GM21717 (cell line): ENCODE data around the gene IDI2.
"Not testable (repeated sequence)": the region's sequence is repeated elsewhere in the genome, so short reads cannot be mapped to it uniquely, and the experiment has no call there.

Experiments
- ATAC-seq: cut with Tn5 transposase; IDR thresholded peaks from one replicate; pipeline ENCODE4 v1.9.1; 2021; ENCODE audit warnings: mild to moderate bottlenecking, moderate library complexity; ENCODE audit not compliant: unreplicated experiment

Gene IDI2

DNA sequence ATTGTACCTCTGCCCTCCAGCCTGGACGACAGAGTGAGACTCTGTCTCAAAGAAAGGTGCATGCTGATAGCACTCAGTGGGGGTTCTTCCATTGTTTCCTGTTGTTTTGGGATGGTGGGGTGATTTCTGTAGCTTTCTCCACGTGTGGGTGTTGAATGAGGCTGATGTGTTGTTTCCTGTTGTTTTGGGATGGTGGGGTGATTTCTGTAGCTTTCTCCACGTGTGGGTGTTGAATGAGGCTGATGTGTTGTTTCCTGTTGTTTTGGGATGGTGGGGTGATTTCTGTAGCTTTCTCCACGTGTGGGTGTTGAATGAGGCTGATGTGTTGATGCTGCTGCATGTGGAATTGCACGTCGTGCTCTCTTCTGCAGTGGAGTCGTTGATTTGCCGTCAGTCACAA is 15.7 kb downstream of the IDI2 start:
- not testable (repeated sequence) for ATAC-seq

DNA sequence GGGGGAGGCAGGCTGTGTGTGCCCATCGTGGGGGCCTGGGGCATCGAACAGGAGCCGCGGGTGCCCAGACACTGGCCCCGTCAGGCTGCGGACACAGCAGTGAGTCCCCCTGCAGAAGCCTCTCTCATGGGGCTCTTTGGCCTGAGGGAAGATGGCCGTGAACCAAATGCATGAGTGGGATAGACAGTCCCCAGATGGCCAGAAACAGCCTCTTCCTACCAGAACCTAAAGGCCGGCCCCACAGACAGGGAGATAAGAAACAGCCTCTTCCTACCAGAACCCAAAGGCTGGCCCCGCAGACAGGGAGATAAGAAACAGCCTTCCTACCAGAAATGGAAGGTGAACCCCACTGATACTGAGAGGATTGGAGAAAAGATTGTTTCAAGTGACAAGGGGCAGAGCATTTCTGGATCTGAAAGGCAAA is 16.6 kb downstream of the IDI2 start:
- ATAC-seq, result no peak

DNA sequence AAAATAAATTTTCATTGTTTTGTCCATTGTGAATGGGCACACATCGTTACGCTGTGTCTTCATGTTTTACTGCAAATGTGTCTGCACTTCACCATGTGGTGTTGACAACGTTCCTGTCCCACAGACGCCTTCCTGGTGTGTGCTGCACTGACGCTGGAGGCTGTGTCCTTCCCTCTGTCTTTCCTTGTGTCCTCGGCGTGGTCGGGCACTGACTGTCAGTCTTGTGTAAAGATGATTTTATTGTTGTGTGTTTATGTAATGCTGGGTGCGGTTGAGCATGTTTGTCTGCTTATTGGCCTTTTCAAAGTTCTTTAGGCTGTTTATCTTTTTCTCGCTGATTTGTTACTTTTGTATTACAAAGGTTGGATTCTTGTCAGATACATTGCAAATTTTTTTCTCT is 18.1 kb downstream of the IDI2 start:
- ATAC-seq, result no peak

DNA sequence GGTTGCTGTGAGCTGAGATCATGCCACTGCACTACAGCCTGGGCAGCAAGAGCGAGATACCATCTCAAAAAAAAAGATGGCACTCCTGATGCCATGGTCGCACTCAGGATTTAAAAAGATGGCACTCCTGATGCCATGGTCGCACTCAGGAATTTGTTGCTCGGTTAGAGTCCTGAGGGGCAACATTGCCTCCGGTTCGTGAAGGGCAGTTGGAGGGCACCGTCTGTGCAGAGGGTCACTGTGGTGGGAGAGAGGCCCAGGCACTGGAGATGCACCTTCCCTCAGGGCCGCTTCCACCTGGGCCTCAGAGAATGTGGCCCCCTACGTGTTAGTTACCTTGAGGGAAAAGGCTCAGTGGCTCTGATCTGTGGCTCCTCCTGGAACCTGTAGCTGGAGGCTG is 19.1 kb downstream of the IDI2 start:
- ATAC-seq, result no peak

DNA sequence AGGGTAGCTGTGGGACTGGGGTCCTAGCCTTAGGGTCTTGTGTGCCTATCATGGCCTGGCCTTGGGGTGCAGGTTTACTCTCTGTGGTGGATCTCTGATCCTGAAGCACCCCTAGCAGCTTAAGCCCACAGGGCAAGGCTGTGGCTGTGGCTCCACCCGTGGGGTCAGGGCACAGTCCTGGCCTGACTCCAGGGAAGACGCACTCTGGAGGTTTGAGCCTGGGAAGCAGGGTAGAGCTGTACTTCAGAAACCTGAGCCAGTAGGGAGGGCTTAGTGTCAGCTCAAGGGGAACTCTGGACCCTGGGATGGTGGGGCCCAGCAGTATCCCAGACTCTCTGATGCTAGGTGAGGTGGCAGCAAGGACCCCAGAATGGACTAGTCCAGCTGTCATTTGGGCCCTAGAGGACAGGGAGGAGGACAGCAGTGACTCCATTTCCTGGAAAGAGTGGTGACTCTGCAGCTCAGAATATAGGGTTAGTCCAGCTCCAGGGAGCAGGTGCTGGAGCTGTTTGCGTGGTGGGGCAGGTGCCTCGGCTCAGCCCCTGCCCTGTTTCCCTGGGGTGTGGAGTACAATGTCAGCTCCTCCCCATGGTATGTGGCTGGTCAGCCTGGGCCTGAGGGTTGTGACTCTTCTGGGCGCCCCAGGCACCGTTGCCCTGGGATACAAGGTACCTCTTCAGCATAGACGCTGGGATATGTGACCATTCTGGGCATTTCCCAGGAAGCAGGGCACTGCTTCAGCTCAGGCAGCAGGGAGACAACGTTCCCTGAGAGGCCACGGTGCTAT is 21.6 kb downstream of the IDI2 start:
- no peak for ATAC-seq

DNA sequence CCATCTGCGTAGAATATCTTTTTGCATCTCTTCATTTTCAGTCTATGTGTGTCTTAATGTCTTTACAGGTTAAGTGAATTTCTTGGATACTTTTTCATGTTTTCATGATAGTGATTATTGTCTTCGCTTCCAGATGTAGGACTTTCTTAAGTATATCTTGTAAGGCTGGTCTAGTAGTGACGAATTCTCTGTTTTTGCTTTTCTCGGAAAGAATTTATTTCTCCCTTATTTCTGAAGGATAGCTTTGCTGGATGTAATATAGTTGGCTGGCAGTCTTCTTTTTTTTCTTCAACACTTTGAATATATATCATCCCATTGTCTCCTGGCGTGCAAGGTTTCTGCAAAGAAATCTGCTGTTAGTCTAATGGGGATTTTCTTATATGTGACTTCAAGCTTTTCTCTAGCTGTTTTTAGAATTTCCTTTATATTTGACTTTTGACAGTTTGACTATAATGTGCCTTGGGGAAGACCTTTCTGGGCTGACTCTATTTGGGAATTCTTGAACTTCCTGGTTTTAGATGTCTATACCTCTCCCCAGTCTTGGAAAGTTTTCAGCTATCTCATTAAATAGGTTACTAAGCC is 23.1 kb downstream of the IDI2 start:
- no peak for ATAC-seq

DNA sequence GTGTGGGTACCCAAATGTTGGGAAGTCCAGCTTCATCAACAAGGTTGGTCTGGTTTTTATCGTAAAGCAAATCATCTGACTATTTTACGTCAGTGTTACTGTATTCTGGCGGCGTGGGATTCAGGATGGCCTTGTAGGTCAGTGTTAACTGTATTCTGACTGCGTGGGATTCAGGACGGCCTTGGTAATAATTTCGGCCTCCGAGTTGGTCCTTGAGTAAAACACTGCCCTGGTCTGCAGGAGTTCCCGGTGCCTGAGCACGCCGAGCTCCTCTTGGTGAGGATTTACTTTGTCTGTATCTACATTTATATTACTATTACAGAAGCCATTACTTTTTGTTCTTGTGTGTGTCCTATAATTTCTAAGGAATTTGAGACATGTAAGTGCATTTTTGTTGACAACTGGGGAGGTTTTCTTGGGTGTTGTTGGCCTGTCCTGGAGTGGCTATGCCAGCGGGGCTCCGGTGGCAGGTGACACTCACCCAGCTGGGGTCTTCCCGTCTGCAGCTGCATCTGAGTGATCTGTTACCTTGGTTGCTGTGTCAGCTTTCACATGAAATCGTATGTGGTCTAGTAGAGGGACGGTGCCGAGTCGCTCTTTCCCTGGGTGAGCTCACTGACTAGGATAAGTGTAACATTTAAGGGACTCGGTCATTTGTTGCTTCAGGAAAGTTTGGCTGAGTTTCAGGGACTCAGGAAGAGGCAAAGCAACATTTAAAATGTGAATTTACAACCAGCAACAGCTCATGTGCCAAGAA is 28.2 kb downstream of the IDI2 start:
- no peak for ATAC-seq

DNA sequence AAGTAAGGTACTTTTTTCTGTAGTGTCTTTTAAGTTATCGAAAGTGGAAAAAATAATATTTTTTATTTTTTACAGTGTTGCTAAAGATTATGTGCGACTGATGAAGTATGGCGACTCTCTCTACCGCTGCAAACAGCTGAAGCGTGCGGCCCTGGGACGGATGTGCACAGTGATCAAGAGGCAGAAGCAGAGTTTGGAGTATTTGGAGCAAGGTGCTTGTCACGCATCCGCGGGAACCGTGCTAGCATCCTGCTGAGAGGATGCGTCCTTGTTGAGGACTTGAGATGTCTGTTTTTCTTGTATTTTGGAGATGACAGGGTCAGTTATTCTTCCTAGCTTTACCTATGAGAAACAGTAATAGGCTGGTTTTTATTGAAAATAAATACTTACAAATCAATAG is 29.6 kb downstream of the IDI2 start:
- ATAC-seq, result no peak

DNA sequence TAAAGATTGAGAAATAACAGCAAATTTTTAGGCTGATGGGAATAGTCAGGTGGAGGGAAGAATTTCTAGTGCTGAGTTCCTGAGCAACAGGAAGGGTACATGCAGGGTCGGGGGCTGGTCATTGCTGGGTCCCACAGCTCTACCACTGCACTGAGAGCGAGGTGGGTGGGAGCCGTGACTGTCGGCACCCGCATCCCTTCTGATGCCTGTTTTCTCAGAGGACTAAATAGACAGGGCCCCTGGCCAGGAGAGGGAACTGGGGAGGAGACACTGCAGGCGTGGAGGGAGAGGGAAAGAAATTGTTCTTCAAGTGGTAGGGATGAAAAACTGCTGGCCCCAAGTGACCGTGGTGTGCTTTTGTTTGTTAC is 30.1 kb downstream of the IDI2 start:
- ATAC-seq, result no peak

DNA sequence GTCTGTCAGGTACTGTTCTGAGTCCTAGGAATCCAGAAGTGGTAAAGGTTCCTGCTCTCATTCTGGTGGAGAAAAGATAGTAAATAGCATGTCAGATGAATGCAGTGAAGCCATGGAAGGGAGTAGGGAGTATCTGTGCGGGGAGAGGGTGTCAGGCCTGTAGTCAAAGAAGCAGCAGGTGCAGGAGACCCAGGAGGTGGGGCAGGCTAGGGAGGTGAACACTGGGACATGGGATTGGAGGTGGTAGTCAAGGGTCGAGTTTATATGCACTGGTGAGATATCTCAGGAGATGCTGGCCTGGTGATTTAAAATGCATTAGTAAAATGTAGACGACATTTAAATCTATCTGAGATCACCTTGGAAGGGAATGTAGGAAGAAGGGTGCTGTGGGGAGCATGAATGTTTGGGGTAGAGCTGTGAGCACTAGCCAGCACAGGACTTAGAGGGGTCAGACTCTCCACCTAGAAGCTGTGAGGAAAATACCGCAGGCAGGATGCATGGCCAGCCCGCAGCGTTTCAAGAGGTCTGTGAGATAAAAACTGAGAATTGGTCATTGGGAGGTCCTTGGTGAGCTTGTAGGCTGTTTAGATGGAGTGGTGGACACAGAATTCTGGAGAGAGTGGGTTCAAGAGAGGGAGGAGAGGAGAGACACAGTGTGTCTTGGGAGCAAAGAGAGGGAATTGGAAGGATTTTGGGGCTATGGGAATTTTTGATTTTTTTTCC is 30.7 kb downstream of the IDI2 start:
- ATAC-seq, result no peak

DNA sequence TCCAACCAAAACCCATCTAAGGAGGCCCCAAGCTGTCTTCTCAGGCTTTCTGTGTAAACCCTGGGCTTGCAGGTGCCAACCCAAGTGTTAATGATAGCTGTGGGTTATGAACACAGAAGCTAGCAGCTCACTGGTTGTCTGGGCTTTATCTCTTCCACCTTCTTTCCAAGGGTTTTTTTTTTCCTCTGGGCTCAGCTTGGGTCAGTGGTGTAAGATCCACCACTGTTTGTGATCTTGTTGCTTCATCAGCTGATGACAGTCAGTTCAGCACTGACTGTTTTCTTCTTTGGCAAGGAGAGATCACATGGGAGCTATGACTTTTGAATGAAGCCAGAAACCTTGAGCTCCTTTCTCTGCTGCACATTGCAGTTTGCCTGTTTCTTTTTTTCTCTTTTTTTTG is 32.8 kb downstream of the IDI2 start:
- ATAC-seq, result no peak

DNA sequence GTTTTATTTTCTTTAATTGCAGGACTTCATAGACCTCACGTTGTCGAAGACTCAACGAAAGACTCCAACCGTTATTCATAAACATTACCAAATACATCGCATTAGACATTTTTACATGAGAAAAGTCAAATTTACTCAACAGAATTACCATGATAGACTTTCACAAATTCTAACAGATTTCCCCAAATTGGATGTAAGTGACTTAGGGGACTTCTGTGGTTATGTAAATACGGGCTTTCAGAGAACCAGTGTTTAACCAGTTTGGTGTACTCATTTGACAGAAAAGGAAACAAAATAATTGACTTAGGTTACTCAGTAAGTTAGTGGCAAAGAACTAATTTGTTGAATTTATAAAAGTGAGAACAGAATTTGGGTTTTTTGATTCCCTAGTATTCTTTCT is 33.2 kb downstream of the IDI2 start:
- no peak for ATAC-seq

DNA sequence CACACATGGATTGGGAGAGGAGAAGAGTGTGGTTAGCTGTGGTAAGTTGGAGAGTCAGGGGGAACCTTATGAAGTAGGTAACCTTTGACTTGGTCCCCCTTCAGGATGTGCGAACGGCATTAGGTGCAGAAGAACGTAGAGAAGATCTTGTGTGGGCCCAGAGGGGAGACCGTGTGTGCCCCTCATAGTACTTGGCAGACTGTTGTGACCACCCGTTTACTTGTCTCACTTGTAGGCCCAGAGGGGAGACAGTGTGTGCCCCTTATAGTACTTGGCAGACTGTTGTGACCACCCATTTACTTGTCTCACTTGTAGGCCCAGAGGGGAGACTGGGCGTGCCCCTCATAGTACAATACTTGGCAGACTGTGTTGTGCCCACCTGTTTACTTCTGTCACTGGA is 34.9 kb downstream of the IDI2 start:
- ATAC-seq, result no peak

DNA sequence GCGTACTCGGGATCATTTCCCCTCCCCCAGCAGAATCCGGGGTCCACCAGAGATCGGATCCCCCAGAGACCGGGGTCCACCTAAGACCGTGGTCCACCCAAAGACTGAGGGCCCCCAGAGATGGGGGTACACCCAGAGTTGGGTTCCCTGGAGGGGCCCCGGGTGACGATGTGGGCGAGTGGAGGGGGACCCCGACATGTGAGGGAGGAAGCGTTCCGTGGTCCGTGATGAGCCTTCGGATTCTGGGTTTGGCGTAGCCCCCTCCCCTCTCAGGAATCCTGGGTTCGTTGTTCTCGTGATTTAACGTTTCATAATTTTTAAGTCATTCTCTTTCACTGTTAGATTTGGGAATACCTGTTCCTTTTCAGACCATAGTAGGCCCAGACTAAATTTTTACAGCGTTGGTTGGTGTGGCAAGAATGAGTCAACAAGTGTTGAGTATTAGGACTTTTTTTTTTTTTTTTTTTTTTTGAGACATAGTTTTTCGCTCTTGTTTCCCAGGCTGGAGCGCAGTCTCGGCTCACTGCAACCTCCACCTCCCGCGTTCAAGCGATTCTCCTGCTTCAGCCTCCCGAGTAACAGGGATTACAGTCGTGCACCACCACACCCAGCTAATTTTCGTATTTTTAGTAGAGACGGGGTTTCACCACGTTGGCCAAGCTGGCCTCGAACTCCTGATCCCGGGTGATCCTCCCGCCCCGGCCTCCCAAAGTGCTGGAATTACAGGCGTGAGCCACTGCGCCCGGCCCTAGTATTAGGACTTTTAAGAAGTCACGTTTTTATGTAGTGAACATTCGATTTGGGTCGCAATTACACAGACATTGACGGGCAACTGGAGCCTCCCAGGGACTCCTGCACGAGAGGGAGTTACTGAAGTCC is 36.8 kb downstream of the IDI2 start:
- ATAC-seq, result peak; percentile 14

DNA sequence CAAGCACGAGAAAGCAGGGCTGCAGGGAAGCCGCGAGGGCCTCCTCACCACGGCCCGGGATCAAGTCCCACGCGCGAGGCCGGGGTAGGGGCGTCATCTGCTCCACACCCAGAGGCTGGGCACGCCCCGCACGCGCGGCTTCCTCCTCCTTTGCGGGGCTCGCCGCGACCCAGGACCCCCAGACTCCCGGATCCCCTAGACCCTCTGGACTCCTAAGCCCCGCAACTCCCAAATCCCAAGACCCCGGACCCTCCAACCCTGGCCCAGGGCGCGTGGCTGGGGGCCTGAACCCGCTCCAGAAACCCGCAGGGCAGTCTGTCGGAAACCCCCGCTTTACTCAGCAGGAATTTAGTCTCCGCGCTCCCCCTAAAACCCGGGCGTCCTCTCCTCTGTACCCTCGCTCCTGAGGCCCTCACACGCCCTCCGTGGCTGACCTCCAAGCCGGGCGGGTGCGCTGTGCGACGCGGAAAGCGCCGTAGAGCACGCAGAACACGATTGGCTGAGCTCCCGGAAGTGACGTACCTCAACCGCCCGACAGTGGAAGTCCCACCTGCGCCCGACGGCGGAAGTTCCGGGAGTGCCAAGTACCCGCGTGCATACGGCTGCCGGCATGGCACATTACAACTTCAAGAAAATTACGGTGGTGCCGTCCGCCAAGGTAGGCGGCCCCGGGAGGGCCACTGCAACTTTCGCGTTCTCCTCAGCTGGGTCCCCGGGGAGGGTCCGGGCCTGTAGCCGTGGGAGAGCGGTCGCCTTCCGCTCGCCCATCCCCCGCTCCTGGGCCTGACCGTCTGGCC is 37.6 kb downstream of the IDI2 start, which contains the start of gene GTPBP4:
TSS of gene GTPBP4 (plus strand) at position 565 of the 797 bp plus-strand sequence. CDS start at position 611, 46 bp downstream.
- ATAC-seq, result peak; percentile 96

DNA sequence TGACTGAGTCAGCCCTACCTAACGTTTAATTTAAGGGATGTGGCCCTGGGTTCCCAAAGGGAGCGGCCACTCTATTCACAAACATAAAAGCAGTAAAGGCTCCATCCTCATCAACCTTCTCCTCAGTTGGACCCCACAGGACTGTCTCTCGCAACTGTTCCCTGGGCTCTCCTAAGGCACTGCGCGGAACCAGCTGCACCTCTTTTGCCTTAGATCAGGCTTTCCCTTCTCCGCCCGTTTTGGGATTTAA is 38.1 kb downstream of the IDI2 start:
- ATAC-seq, result peak; percentile 5

DNA sequence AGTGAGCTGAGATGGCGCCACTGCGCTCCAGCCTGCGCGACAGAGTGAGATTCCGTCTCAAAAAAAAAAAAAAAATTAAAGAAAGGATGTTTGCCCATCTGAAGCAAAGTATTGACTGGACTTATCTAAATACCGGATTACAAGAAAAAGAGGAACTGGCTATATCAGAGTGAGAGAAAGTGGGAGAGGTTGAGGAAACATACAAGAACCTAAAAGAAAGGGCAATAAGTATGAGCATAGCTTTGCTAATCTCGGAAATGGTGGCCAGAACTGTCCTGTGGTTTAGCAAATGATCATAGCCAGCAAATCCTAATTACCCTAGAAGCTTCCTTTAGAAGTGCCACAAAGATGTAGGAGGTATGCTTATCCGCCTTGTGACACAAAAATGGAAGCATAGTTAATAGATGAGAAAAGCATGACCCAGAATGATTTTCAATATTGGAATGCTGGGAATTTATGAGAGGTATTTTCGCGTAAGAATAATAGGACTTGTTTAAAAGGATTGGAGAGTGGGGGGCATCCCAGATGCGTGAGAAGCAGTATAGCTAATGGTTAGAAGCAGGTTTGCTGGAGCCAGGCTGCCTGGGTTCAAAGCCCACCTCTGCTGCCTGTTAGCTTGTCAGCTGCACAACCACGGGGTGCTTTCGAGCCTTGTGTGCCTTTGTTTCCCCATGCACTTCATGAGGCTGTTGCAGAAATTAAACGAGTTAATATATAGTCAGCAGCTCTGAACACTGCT is 38.6 kb downstream of the IDI2 start:
- ATAC-seq, result no peak

DNA sequence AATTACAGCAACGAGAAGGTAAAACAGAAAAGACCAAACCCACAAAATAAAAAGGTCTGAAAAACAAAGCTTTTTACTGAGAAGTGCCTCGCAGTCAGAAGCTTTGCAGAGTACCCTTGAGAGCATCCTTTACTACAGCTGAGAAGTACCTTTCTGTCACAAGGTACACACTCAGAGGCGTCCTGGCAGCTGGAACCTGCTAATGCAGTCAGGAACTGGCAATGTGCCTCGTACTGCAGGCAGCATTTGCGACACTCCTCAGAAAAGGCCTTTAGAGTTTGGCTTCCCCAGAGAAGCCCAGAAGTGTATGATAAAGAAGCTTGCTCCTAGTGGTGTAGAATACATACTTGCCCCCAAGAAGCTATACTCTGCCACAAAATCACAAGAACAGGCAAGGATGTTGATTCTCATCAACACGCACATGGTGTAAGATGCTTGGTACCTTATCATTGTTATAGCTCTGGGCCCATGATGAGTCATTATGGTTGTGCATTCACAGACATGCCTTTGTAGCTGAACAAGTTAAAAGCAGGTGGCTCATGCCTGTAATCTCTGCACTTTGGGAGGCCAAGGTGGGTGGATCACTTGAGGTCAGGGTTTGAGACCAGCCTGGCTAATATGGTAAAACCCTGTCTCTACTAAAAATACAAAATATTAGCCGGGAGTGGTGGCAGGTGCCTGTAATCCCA is 39.4 kb downstream of the IDI2 start:
- ATAC-seq, result no peak

DNA sequence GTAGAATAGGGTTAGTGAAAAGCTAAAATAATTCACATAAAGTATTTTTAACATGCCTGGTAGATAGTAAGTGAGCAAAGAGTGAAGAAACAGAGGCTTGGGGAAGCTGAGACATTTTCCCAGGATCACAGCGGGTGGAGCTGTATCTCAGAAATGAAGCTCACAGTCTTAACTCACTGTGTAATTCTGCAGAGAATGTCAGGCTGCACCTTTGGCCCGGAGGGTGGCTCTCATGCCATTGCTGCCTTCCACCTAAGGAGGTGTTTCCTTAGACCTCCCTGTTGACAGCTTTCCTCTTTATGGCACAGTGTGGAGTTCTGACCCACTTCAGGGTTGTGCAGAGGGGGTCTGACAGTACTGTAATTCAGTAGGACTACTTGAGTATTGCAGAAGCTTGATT is 40.3 kb downstream of the IDI2 start:
- no peak for ATAC-seq
